GM08714 (cell line): ENCODE results near the gene PALLD.
"Not testable (repeated sequence)": the region's sequence is repeated elsewhere in the genome, so short reads cannot be mapped to it uniquely, and the experiment has no call there.

Experiments
- H3K4me3 ChIP-seq: fragments of 200-500 bp; sonication (Bioruptor generic); 2 replicates; pipeline ENCODE4 v1.5.1; 2014; ENCODE audit warnings: mild to moderate bottlenecking, low read length, inconsistent platforms
- ZNF274 ChIP-seq: IDR thresholded peaks from 2 replicates; pipeline ENCODE4 v1.6.1; 2012; ENCODE audit warnings: mild to moderate bottlenecking, low read depth, low read length

The PALLD gene

GRCh38 chr4:168712316-168712890 lies 215.6 kb downstream of the PALLD start:
- no peak overlapping the region for H3K4me3 ChIP-seq
- TF ChIP-seq ZNF274: no peak

DNA sequence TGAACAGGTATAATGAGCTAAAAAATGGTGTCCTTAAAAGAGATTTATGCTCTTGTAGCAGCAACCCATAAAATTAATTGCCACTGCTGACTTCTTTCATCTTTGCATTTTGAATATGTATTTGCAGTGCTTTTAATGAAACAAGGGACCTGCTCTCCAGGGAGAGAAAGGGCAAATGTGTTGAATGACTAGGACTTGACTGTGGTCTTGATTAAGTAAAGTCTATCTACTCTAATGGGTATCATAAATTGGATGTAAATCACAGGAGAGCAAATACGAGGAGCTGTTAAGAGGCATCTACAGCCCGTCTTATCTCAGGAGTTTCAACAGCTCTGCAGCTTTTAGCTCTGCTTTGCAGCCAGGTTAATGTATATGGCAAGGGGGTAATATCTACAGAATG lies 216.4 kb downstream of the PALLD start:
- no peak overlapping the region for H3K4me3 ChIP-seq
- TF ChIP-seq ZNF274: no peak

GRCh38 chr4:168715896-168716295 lies 219.0 kb downstream of the PALLD start:
- TF ChIP-seq ZNF274: no peak
- H3K4me3 ChIP-seq: no peak overlapping the region

- TF ChIP-seq ZNF274: no peak
- no peak overlapping the region for H3K4me3 ChIP-seq
Observed at GRCh38 chr4:168716406-168717129, 219.7 kb downstream of the PALLD start.

- TF ChIP-seq ZNF274: no peak
- H3K4me3 ChIP-seq: no peak overlapping the region
Observed at GRCh38 chr4:168717847-168718246, 221.0 kb downstream of the PALLD start.

DNA sequence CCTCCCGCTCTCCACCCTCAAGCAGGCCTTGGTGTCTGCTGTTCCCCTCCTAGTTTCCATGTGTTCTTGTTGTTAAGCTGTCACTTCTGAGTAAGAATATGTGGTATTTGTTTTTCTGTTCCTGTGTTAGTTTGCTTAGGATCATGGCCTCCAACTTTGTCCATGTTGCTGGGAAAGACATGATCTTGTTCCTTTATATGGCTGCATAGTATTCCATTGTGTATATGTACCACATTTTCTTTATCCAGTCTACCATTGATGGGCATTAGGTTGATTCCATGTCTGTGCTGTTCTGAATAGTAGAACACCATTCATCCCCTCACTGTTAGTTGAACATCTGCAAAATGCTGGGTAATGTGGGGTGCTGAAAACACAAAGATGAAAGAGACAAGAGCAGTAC lies 222.9 kb downstream of the PALLD start:
- no peak for TF ChIP-seq ZNF274
- no peak overlapping the region for H3K4me3 ChIP-seq

DNA sequence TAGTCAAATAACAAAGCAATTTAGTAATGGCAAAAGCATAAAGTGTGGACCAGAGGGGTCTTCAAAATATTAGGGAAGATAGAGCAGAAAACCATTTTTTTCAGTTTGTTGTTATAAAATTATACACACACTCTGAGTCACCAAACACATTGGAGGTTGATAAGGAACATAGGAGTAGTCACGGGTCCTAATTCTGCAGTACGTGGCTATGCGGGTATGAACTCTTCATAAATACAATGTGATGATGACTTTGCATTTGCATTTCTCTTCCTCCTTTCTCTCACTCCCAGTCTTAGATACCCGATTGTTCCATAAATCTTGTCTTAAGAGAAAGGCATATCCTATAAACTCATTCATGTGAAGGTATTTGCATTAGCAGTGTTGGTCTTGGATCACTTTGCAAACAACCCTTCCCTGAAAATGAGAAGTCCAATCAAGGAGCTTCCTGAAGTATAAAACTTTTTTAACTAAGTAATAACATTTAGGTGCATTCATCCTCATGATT lies 223.6 kb downstream of the PALLD start:
- no peak overlapping the region for H3K4me3 ChIP-seq
- no peak for TF ChIP-seq ZNF274

GRCh38 chr4:168722391-168722790 lies 225.5 kb downstream of the PALLD start:
- TF ChIP-seq ZNF274: no peak
- no peak overlapping the region for H3K4me3 ChIP-seq

DNA sequence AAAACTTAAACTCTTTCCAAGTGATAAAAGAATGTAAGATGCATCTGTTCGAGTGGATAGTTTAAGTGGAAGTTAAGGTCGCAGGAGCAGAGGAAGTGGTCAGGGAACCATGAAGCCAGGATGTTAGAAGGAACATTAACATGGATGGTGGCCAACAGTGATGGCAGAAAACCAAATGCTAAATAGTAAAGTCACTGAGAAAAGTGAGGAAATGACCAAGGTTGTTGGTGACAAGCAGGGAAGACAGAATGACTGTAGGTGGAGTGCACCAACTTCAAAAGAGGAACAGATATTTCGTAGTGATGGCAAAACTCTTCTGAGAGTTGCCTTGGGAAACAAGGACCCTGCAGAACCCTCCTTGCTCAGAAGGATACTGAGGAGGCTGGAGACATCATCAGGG lies 226.2 kb downstream of the PALLD start:
- TF ChIP-seq ZNF274: no peak
- no peak overlapping the region for H3K4me3 ChIP-seq

DNA sequence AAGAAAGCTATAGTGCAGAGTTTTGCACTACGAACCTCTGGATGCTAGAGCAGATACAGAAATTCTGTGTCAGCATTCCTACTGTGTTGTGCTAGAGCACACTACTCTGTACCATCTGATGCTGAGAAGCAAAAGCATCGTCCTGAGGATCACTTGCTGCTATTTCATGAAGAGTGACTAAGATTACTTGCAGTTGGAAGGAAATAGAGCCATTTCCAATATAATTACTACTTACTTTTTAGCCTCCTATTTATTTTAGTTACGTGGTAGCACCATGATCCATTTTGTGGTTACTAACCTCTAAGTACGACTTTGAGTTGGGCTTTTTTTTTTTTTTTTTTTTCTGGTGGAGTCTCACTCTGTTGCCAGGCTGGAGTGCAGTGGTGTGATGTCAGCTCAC lies 226.7 kb downstream of the PALLD start:
- TF ChIP-seq ZNF274: no peak
- no peak overlapping the region for H3K4me3 ChIP-seq

- TF ChIP-seq ZNF274: no peak
- H3K4me3 ChIP-seq: no peak overlapping the region
Observed at GRCh38 chr4:168724243-168724642, 227.4 kb downstream of the PALLD start.

DNA sequence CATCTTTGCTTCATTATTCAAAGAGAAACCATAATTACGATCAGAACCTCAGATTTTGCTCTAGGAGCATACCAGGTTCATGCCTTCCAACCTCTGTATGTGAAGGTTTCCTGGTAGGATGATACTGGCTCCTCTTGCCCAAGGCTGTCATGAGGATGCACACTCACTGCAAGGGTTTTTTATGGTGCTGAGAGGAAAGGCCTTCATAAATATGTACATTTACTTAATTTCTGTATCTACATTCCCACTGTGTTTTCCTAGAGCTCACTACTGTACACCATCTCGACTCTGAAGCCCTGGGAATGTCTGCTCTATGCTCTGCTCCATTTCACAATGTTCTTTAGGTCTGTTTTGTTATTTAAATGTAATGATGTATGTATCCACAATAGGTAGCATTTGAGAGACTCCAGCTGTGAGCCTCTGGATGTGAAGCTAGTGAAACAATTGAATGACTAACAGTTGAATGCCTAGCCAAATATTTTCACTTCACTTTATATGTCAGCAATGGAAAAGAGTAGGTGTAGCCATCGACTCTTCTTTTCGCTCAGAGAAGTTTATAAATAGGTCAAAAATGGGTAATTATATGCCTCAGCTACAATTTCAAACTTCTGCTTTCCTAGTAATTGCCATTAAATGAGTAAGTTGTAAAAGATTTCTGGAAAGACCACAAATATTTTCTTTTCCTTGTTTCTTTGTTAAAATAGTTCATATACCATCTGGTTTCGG lies 228.0 kb downstream of the PALLD start:
- TF ChIP-seq ZNF274: no peak

DNA sequence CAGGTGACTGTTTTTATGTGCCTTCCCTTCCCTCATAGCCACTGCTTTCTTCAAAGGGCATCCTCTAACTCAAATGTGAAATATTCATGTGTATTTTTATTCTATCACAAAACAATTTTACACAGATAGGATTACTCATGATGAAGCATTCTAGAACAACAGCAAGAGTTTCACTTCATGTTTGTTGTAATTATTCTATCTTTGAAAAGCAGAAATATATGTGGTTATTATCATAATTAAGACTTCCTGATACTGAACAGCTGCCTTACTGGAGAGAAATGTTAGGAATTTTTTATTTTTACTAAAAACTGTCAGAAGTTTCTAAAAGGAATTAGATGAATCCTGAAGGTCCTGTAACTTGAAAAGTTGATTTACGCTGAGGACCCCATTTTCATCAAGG lies 229.1 kb downstream of the PALLD start:
- H3K4me3 ChIP-seq: no peak overlapping the region
- no peak for TF ChIP-seq ZNF274

More for the DNA sequence above, 228.0 kb downstream of the PALLD start:
- H3K4me3 ChIP-seq: no peak overlapping the region

DNA sequence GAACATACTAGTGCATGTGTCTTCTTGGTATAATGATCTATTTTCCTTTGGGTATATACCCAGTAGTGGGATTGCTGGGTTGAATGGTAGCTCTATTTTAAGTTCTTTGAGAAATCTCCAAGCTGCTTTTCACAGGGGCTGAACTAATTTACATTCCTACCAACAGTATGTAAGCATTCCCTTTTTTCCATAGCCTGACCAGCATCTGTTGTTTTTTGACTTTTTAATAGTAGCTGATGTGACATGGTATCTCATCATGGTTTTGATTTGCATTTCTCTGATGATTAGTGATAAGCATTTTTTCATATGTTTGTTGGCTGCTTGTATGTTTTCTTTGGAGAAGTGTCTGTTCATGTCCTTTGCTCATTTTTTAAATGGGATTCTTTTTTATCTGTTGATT lies 230.3 kb downstream of the PALLD start:
- H3K4me3 ChIP-seq: not testable (repeated sequence)
